Tibial artery (tissue), 4 donors: Measurements from ENCODE around the gene HOOK2.

Experiments used
- DNase-seq, 2 donors: peaks; one replicate each; pipeline ENCODE4 v3.0.0-alpha.2; 2019
- H3K27ac ChIP-seq, 2 donors: fragments of 200-600 bp; sonication (generic) in 1 of 2; 1 replicate in 1 of 2; 2 replicates in 1 of 2; pipeline ENCODE4 v1.5.1; 2018 to 2019; ENCODE audit warnings: mild to moderate bottlenecking in 1 of 2
- H3K27me3 ChIP-seq, 2 donors: fragments of 200-600 bp; sonication (generic) in 1 of 2; one replicate each; pipeline versions ENCODE4 v1.5.1 to v1.6.0; 2016 to 2019
- H3K36me3 ChIP-seq, 3 donors: fragments of 200-600 bp; sonication (generic) in 2 of 3; one replicate each; pipeline ENCODE4 v1.5.1; 2016 to 2019; ENCODE audit warnings: mild to moderate bottlenecking in 2 of 3
- H3K4me1 ChIP-seq, 4 donors: fragments of 200-600 bp; sonication (generic) in 2 of 4; 1 replicate in 3 of 4; 2 replicates in 1 of 4; pipeline ENCODE4 v1.5.1; 2016 to 2019
- H3K4me3 ChIP-seq, 2 donors: fragments of 200-600 bp; sonication (generic) in 1 of 2; 1 replicate in 1 of 2; 2 replicates in 1 of 2; pipeline ENCODE4 v1.5.1; 2018 to 2019; ENCODE audit warnings: mild to moderate bottlenecking in 2 of 2
- H3K9me3 ChIP-seq, 3 donors: fragments of 200-600 bp; sonication (generic) in 1 of 3; one replicate each; pipeline ENCODE4 v1.5.1; 2016 to 2019
- CTCF ChIP-seq, 2 experiments: fragments of 200-600 bp in 1 of 2; fragments of 450-650 bp in 1 of 2; IDR thresholded peaks; one replicate each; pipeline ENCODE4 v1.5.1; 2017 to 2019; ENCODE audit warnings: antibody characterized with exemption in 2 of 2, mild to moderate bottlenecking in 1 of 2, moderate library complexity in 1 of 2
- intact Hi-C: fragments of 100-400 bp; cut with DNase I; formaldehyde crosslinking; loops from one replicate; pipeline ENCODE4 v1.15.0; 2023; ENCODE audit warnings: low total_unique reads

HOOK2 gene

GRCh38 chr19:12804051-12804450, 28.7 kb upstream of the HOOK2 start:
- no peak for TF ChIP-seq CTCF (IDR thresholded peaks at IDR 0.05)
- no peaks in the 10 kb centered on the region for H3K9me3 ChIP-seq
- H3K27ac ChIP-seq, result no peak overlapping the region
- peaks cover 6 to 13% (median 10%) of the 10 kb centered on the region in 3 donors for H3K36me3 ChIP-seq
- intact Hi-C loops, result no loop called here
- H3K27me3 ChIP-seq, result no peaks in the 10 kb centered on the region
- H3K4me3 ChIP-seq, result no peak overlapping the region
- no peak for DNase-seq
- peaks cover 5 to 31% (median 23%) of the 10 kb centered on the region in 4 donors for H3K4me1 ChIP-seq

GRCh38 chr19:12802267-12803106, 27.1 kb upstream of the HOOK2 start:
- peak in 1 of 2 donors; percentile 66 for DNase-seq
- intact Hi-C loops, result no loop called here
- Histone ChIP-seq H3K4me1 (peaks cover 5 to 31% (median 23%) of the 10 kb centered on the region in 4 donors), H3K9me3 (no peaks in the 10 kb centered on the region), H3K27ac (peak overlapping the region in 1 of 2 donors; percentile 82), H3K4me3 (peak overlapping the region; percentile 65 to 66), H3K36me3 (peaks cover 12 to 18% (median 18%) of the 10 kb centered on the region in 3 donors), H3K27me3 (no peaks in the 10 kb centered on the region)
- TF ChIP-seq CTCF (IDR thresholded peaks at IDR 0.05), result no peak

GRCh38 chr19:12801466-12802266, 26.3 kb upstream of the HOOK2 start, which contains the start of the genes PRDX2 and THSD8:
Gene PRDX2, minus strand, starts transcription at chr19:12801800. Its CDS starts 539 bp downstream, at chr19:12801261.
Gene THSD8, plus strand, starts transcription at chr19:12802069. Its CDS starts 3 bp downstream, at chr19:12802072.
- peak in 1 of 2 experiments; percentile 6 for TF ChIP-seq CTCF (IDR thresholded peaks at IDR 0.05)
- peak; percentile 60 to 88 for DNase-seq

GRCh38 chr19:12800923-12801465, 25.6 kb upstream of the HOOK2 start:
- peak in 1 of 2 donors; percentile 71 for DNase-seq
- intact Hi-C loops, result no loop called here
- TF ChIP-seq CTCF (IDR thresholded peaks at IDR 0.05), result no peak

More at GRCh38 chr19:12801466-12802266, 26.3 kb upstream of the HOOK2 start, which contains the start of the genes PRDX2 and THSD8:
- no peaks in the 10 kb centered on the region for H3K9me3 ChIP-seq
- H3K27ac ChIP-seq, result peak within 1 kb of the TSS; percentile 62 to 82
- H3K4me3 ChIP-seq, result peak within 1 kb of the TSS; percentile 65 to 66
- H3K27me3 ChIP-seq, result no peaks in the 10 kb centered on the region
- peaks cover under 1 to 25% (median 15%) of the 10 kb centered on the region in 4 donors for H3K4me1 ChIP-seq
- H3K36me3 ChIP-seq, result peaks cover 12 to 18% (median 18%) of the 10 kb centered on the region in 3 donors
- intact Hi-C loops, result no loop called here

DNA sequence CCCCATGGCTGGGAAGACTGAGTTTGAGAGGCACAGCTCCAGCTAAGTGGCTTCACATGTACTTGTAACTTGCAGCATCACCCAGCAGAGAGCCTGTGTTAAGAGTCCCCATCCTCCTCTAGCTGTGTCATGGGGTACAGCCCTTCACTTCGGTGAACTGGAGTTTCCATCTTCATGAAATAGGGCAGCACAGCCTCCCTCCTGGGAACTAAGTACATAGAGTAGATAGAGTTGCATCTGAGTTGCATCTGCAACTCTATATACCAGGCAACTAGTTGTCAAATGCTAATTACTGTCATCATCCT, 25.1 kb upstream of the HOOK2 start:
- Histone ChIP-seq H3K4me1 (peaks cover 0 to 31% (median 23%) of the 10 kb centered on the region in 4 donors), H3K9me3 (no peaks in the 10 kb centered on the region), H3K27me3 (no peaks in the 10 kb centered on the region), H3K36me3 (peaks cover 12 to 18% (median 18%) of the 10 kb centered on the region in 3 donors), H3K4me3 (peak overlapping the region; percentile 65 to 66), H3K27ac (peak overlapping the region in 1 of 2 donors; percentile 82)
- no peak for DNase-seq
- no peak for TF ChIP-seq CTCF (IDR thresholded peaks at IDR 0.05)
- intact Hi-C loops, result no loop called here

More at GRCh38 chr19:12800923-12801465, 25.6 kb upstream of the HOOK2 start:
- H3K36me3 ChIP-seq, result peaks cover 12 to 18% (median 18%) of the 10 kb centered on the region in 3 donors
- H3K9me3 ChIP-seq, result no peaks in the 10 kb centered on the region
- no peaks in the 10 kb centered on the region for H3K27me3 ChIP-seq
- peak overlapping the region; percentile 65 to 66 for H3K4me3 ChIP-seq
- H3K27ac ChIP-seq, result peak overlapping the region; percentile 62 to 82
- peaks cover 0 to 27% (median 19%) of the 10 kb centered on the region in 4 donors for H3K4me1 ChIP-seq
